H9 (cell line): ENCODE results near the gene TSPAN32. TPM values are rescaled to one million over a fixed set of nuclear protein-coding genes. Genes with fewer than 3 reads are reported as not detected.
"Not testable (repeated sequence)": the region's sequence is repeated elsewhere in the genome, so short reads cannot be mapped to it uniquely, and the experiment has no call there.

Experiments
- DNase-seq: peaks from one replicate; pipeline ENCODE4 v3.0.0-alpha.2; 2017
- H2AFZ ChIP-seq: one replicate; pipeline ENCODE4 v1.6.1; 2013; ENCODE audit warnings: mild to moderate bottlenecking, low read length, control low read depth, moderate library complexity
- H2AK5ac ChIP-seq: 2 replicates; pipeline ENCODE4 v1.6.1; 2013; ENCODE audit warnings: low read length, control low read depth, mixed read lengths; ENCODE audit not compliant: insufficient read length
- H2BK120ac ChIP-seq: one replicate; pipeline ENCODE4 v1.6.1; 2013; ENCODE audit warnings: low read depth, mild to moderate bottlenecking, low read length, control low read depth, inconsistent platforms; ENCODE audit not compliant: poor library complexity, severe bottlenecking
- H2BK12ac ChIP-seq: 2 replicates; pipeline ENCODE4 v1.6.1; 2013; ENCODE audit warnings: low read length, control low read depth, mixed read lengths, low read depth; ENCODE audit not compliant: insufficient read length
- H2BK15ac ChIP-seq: 2 replicates; pipeline ENCODE4 v1.6.1; 2013; ENCODE audit warnings: low read depth, low read length, control low read depth
- H2BK20ac ChIP-seq: one replicate; pipeline ENCODE4 v1.6.1; 2013; ENCODE audit warnings: low read depth, mild to moderate bottlenecking, low read length, control low read depth, inconsistent platforms; ENCODE audit not compliant: poor library complexity, severe bottlenecking
- H2BK5ac ChIP-seq: 2 replicates; pipeline ENCODE4 v1.6.1; 2013; ENCODE audit warnings: low read length, control low read depth, mixed read lengths; ENCODE audit not compliant: insufficient read length
- H3K14ac ChIP-seq: 2 replicates; pipeline ENCODE4 v1.6.1; 2013; ENCODE audit warnings: low read length, control low read depth; ENCODE audit not compliant: insufficient read depth
- H3K18ac ChIP-seq: 2 replicates; pipeline ENCODE4 v1.6.1; 2013; ENCODE audit warnings: low read depth, mild to moderate bottlenecking, mixed read lengths, low read length, control low read depth; ENCODE audit not compliant: insufficient read length
- H3K23ac ChIP-seq: 2 replicates; pipeline ENCODE4 v1.6.1; 2013; ENCODE audit warnings: low read length, control low read depth, mixed read lengths, low read depth; ENCODE audit not compliant: insufficient read length
- H3K23me2 ChIP-seq: 2 replicates; pipeline ENCODE4 v1.6.1; 2013; ENCODE audit warnings: low read depth, mild to moderate bottlenecking, mixed read lengths, low read length, control low read depth; ENCODE audit not compliant: insufficient read length, poor library complexity, severe bottlenecking
- H3K27ac ChIP-seq: 2 replicates; pipeline ENCODE4 v1.5.1; 2013; ENCODE audit warnings: low read length, control low read depth, mixed read lengths, low read depth; ENCODE audit not compliant: insufficient read length
- H3K27me3 ChIP-seq: 2 replicates; pipeline ENCODE4 v1.6.1; 2013; ENCODE audit warnings: low read length, control low read depth, inconsistent platforms; ENCODE audit not compliant: insufficient read depth
- H3K4ac ChIP-seq: 2 replicates; pipeline ENCODE4 v1.6.1; 2013; ENCODE audit warnings: low read depth, mild to moderate bottlenecking, control low read depth, inconsistent platforms, low read length, moderate library complexity
- H3K4me1 ChIP-seq: 2 replicates; pipeline ENCODE4 v1.6.1; 2013; ENCODE audit warnings: low read length, control low read depth, inconsistent platforms; ENCODE audit not compliant: insufficient read depth
- H3K4me2 ChIP-seq: 2 replicates; pipeline ENCODE4 v1.6.1; 2013; ENCODE audit warnings: low read length, control low read depth, mixed read lengths; ENCODE audit not compliant: insufficient read length, insufficient read depth
- H3K56ac ChIP-seq: 2 replicates; pipeline ENCODE4 v1.6.1; 2013; ENCODE audit warnings: low read depth, mild to moderate bottlenecking, mixed read lengths, low read length, control low read depth; ENCODE audit not compliant: insufficient read length
- H3K79me1 ChIP-seq: 2 replicates; pipeline ENCODE4 v1.6.1; 2013; ENCODE audit warnings: low read depth, mild to moderate bottlenecking, moderate library complexity, low read length, control low read depth, inconsistent platforms; ENCODE audit not compliant: insufficient read depth, poor library complexity, severe bottlenecking
- H3K79me2 ChIP-seq: 2 replicates; pipeline ENCODE4 v1.6.1; 2013; ENCODE audit warnings: low read length, control low read depth, inconsistent platforms; ENCODE audit not compliant: insufficient read depth
- H3K9ac ChIP-seq: 2 replicates; pipeline ENCODE4 v1.6.1; 2013; ENCODE audit warnings: low read length, control low read depth, mixed read lengths; ENCODE audit not compliant: insufficient read length; ENCODE audit errors: extremely low read depth
- H3K9me3 ChIP-seq: one replicate; pipeline ENCODE4 v1.6.1; 2013; ENCODE audit warnings: low read depth, low read length, inconsistent platforms; ENCODE audit not compliant: control insufficient read depth
- H3T11ph ChIP-seq: one replicate; pipeline ENCODE4 v1.6.1; 2013; ENCODE audit warnings: mild to moderate bottlenecking, low read length, control low read depth, inconsistent platforms
- H4K20me1 ChIP-seq: one replicate; pipeline ENCODE4 v1.6.1; 2013; ENCODE audit not compliant: control insufficient read depth, insufficient read length, insufficient read depth
- H4K5ac ChIP-seq: 2 replicates; pipeline ENCODE4 v1.6.1; 2013; ENCODE audit warnings: low read depth, mild to moderate bottlenecking, mixed read lengths, low read length, control low read depth; ENCODE audit not compliant: insufficient read length
- H4K8ac ChIP-seq: replicated peaks from 2 replicates; pipeline ENCODE4 v1.6.1; 2013; ENCODE audit warnings: low read length, control low read depth, mixed read lengths, low read depth; ENCODE audit not compliant: insufficient read length
- H4K91ac ChIP-seq: 2 replicates; pipeline ENCODE4 v1.6.1; 2013; ENCODE audit warnings: low read depth, mild to moderate bottlenecking, moderate library complexity, mixed read lengths, low read length, control low read depth; ENCODE audit not compliant: insufficient read length
- H3K27ac Mint-ChIP-seq, 3 experiments: 2 replicates in 2 of 3; 3 replicates in 1 of 3; pipeline ENCODE4 v1.8.0; 2020 to 2021; ENCODE audit warnings: mixed read lengths in 3 of 3, mild to moderate bottlenecking in 1 of 3, moderate library complexity in 1 of 3
- H3K27me3 Mint-ChIP-seq: 2 replicates; pipeline ENCODE4 v1.8.0; 2021; ENCODE audit warnings: low read depth, mild to moderate bottlenecking, moderate library complexity, mixed read lengths
- H3K36me3 Mint-ChIP-seq, 3 experiments: 2 replicates in 2 of 3; 3 replicates in 1 of 3; pipeline ENCODE4 v1.8.0; 2020 to 2021; ENCODE audit warnings: low read depth in 3 of 3, mixed read lengths in 3 of 3; ENCODE audit not compliant: insufficient read depth in 1 of 3
- H3K4me1 Mint-ChIP-seq, 2 experiments: 2 replicates each; pipeline ENCODE4 v1.8.0; 2020; ENCODE audit warnings: mixed read lengths in 2 of 2
- H3K4me3 Mint-ChIP-seq, 2 experiments: 2 replicates in 1 of 2; 3 replicates in 1 of 2; pipeline ENCODE4 v1.8.0; 2020 to 2021; ENCODE audit warnings: mild to moderate bottlenecking in 2 of 2, mixed read lengths in 2 of 2, moderate library complexity in 1 of 2
- H3K9me3 Mint-ChIP-seq, 2 experiments: 2 replicates in 1 of 2; 3 replicates in 1 of 2; pipeline ENCODE4 v1.8.0; 2020; ENCODE audit warnings: mild to moderate bottlenecking in 2 of 2, mixed read lengths in 2 of 2, moderate library complexity in 1 of 2
- WGBS: extraction: QIAGEN DNeasy Blood & Tissue Kit; methylation state at CpG from one replicate; pipeline ENCODE4 v1.1.7; 2013; ENCODE audit warnings: missing lambda C conversion rate, low lambda C conversion rate, mixed read lengths; ENCODE audit not compliant: insufficient read length; ENCODE audit errors: extremely low coverage; 5-methylcytosine and 5-hydroxymethylcytosine counted together
- total RNA-seq: library from RNA; stranded (reverse); gene quantifications from 2 replicates; pipeline ENCODE4 v1.2.1, GENCODE V29; 2021
- TF ChIP-seq, protein P1 (sequence below): fragments of 200-600 bp; sonication (generic); conservative IDR thresholded peaks from 3 replicates; pipeline ENCODE4 v1.8.0; 2021; ENCODE audit warnings: antibody characterized with exemption, mild to moderate bottlenecking

TSPAN32 gene
- total RNA-seq, 1 experiment from 2014 or later: not detected

DNA sequence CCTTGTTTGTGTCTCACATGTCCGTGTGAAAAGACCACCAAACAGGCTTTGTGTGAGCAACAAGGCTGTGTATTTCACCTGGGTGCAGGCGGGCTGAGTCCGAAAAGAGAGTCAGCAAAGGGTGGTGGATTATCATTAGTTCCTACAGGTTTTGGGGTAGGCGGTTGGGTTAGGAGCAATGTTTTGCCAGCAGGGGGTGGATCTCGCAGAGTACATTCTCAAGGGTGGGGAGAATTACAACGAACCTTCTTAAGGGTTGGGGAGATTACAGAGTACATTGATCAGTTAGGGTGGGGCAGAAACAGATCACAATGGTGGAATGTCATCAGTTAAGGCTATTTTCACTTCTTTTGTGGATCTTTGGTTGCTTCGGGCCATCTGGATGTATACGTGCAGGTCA, 36.9 kb downstream of the TSPAN32 start:
- not testable (repeated sequence) for H2BK12ac ChIP-seq, H3K23me2 ChIP-seq, H2BK15ac ChIP-seq, H3K4me3 Mint-ChIP-seq, H3K18ac ChIP-seq, H2BK20ac ChIP-seq, H3T11ph ChIP-seq, H3K27ac ChIP-seq, H3K9me3 Mint-ChIP-seq, H4K8ac ChIP-seq, H3K4me2 ChIP-seq, H2BK5ac ChIP-seq, H3K14ac ChIP-seq, H4K20me1 ChIP-seq, H3K4ac ChIP-seq, H3K9ac ChIP-seq, H3K56ac ChIP-seq, H2AK5ac ChIP-seq, H2BK120ac ChIP-seq, H4K5ac ChIP-seq, H3K27me3 ChIP-seq, H3K36me3 Mint-ChIP-seq, H4K91ac ChIP-seq, H3K23ac ChIP-seq, H2AFZ ChIP-seq, H3K9me3 ChIP-seq, H3K79me2 ChIP-seq, DNase-seq, H3K4me1 ChIP-seq, H3K79me1 ChIP-seq
- Mint-ChIP-seq H3K4me1 (peaks cover 20 to 33% of the 10 kb centered on the region in 2 experiments), H3K27ac (peak overlapping the region in 1 of 3 experiments; percentile 36; a peak in 2 of 7 replicates), H3K27me3 (peaks cover 48% of the 10 kb centered on the region)
- TF ChIP-seq, protein P1, sequence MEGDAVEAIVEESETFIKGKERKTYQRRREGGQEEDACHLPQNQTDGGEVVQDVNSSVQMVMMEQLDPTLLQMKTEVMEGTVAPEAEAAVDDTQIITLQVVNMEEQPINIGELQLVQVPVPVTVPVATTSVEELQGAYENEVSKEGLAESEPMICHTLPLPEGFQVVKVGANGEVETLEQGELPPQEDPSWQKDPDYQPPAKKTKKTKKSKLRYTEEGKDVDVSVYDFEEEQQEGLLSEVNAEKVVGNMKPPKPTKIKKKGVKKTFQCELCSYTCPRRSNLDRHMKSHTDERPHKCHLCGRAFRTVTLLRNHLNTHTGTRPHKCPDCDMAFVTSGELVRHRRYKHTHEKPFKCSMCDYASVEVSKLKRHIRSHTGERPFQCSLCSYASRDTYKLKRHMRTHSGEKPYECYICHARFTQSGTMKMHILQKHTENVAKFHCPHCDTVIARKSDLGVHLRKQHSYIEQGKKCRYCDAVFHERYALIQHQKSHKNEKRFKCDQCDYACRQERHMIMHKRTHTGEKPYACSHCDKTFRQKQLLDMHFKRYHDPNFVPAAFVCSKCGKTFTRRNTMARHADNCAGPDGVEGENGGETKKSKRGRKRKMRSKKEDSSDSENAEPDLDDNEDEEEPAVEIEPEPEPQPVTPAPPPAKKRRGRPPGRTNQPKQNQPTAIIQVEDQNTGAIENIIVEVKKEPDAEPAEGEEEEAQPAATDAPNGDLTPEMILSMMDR: 0 out of 3 replicates have a peak, but pooled peaks have one; percentile 8
- no CpG with 5 or more reads among the region's 8 CpGs for WGBS
